CD4-positive, alpha-beta memory T cell (primary cell): ENCODE measurements around the gene SCFD2. TPM values are rescaled to one million over a fixed set of nuclear protein-coding genes. Genes with fewer than 3 reads are reported as not detected.

Experiments
- CTCF ChIA-PET: fragments of 350-600 bp; sonication (Branson Sonifier 250); formaldehyde crosslinking; loops from one replicate; lab custom pipeline; 2021; ENCODE audit warnings: inconsistent platforms; ENCODE audit not compliant: partially characterized antibody; lab: Charles Lee
- POLR2A ChIA-PET: fragments of 350-600 bp; sonication (Branson Sonifier 250); formaldehyde crosslinking; loops from one replicate; lab custom pipeline; 2021; ENCODE audit not compliant: partially characterized antibody; lab: Charles Lee
- DNase-seq, 5 donors: peaks; one replicate each; pipeline versions ENCODE4 v3.0.0 to v3.0.0-alpha.2; 2020 to 2022; ENCODE audit warnings: mixed read lengths in 1 of 5
- H3K27ac ChIP-seq: one replicate; pipeline ENCODE4 v1.7.0; 2013; ENCODE audit warnings: low read depth, low read length
- H3K27me3 ChIP-seq: 2 replicates; pipeline ENCODE4 v1.7.0; 2013; ENCODE audit warnings: mild to moderate bottlenecking, low read length, moderate library complexity; ENCODE audit not compliant: insufficient read depth
- H3K36me3 ChIP-seq: 2 replicates; pipeline ENCODE4 v1.7.0; 2013; ENCODE audit warnings: mild to moderate bottlenecking, low read length, moderate library complexity; ENCODE audit not compliant: insufficient read depth
- H3K4me1 ChIP-seq: 2 replicates; pipeline ENCODE4 v1.7.0; 2013; ENCODE audit warnings: mild to moderate bottlenecking, low read length, moderate library complexity; ENCODE audit not compliant: insufficient read depth
- H3K4me3 ChIP-seq, 2 donors: one replicate each; pipeline ENCODE4 v1.7.0; 2013; ENCODE audit warnings: low read length in 2 of 2, mild to moderate bottlenecking in 1 of 2
- H3K9me3 ChIP-seq, 2 donors: one replicate each; pipeline ENCODE4 v1.7.0; 2013; ENCODE audit warnings: low read length in 2 of 2, control low read depth in 1 of 2; ENCODE audit not compliant: control insufficient read depth in 1 of 2
- H3K27ac Mint-ChIP-seq, 7 donors: one replicate each; pipeline ENCODE4 v1.8.0; 2020 to 2021; ENCODE audit warnings: mixed read lengths in 7 of 7, mild to moderate bottlenecking in 6 of 7, inconsistent platforms in 3 of 7, moderate library complexity in 3 of 7
- H3K27me3 Mint-ChIP-seq, 2 donors: one replicate each; pipeline ENCODE4 v1.8.0; 2020 to 2021; ENCODE audit warnings: mixed read lengths in 2 of 2
- H3K36me3 Mint-ChIP-seq, 2 donors: one replicate each; pipeline ENCODE4 v1.8.0; 2020 to 2021; ENCODE audit warnings: mixed read lengths in 2 of 2, inconsistent platforms in 1 of 2, mild to moderate bottlenecking in 1 of 2
- H3K4me1 Mint-ChIP-seq, 4 donors: one replicate each; pipeline ENCODE4 v1.8.0; 2020 to 2021; ENCODE audit warnings: mixed read lengths in 4 of 4, mild to moderate bottlenecking in 1 of 4
- H3K4me3 Mint-ChIP-seq, 8 donors: one replicate each; pipeline ENCODE4 v1.8.0; 2020 to 2021; ENCODE audit warnings: mixed read lengths in 8 of 8, mild to moderate bottlenecking in 7 of 8, moderate library complexity in 6 of 8, inconsistent platforms in 3 of 8
- H3K9me3 Mint-ChIP-seq, 8 donors: one replicate each; pipeline ENCODE4 v1.8.0; 2020 to 2021; ENCODE audit warnings: mixed read lengths in 8 of 8, mild to moderate bottlenecking in 5 of 8, inconsistent platforms in 3 of 8, moderate library complexity in 1 of 8
- intact Hi-C: fragments of 100-400 bp; cut with micrococcal nuclease; formaldehyde crosslinking; loops from one replicate; pipeline ENCODE4 v1.15.1; 2023
- polyA plus RNA-seq, 2 donors: library from polyadenylated mRNA; unstranded; fragments of 300-500 nt; fragmentation: Illumina TruSeq; gene quantifications; one replicate each; pipeline ENCODE4 v1.2.3, GENCODE V29; 2021
- total RNA-seq, 2 experiments: library from RNA; stranded (reverse); gene quantifications; one replicate each; pipeline ENCODE4 v1.2.3, GENCODE V29; 2021

Gene SCFD2
- total and polyA plus RNA-seq, 4 experiments from 2014 or later = 12.4 to 21.2 (median 13.5) TPM

GRCh38 chr4:53067125-53067802 lies 298.6 kb downstream of the SCFD2 start:
- H3K4me1 ChIP-seq = no peaks in the 10 kb centered on the region
- no peaks in the 10 kb centered on the region for H3K36me3 ChIP-seq
- ChIA-PET CTCF (no interaction called here), POLR2A (no interaction called here)
- no peak overlapping the region for H3K27ac ChIP-seq
- intact Hi-C loops = no loop called here
- peaks cover 0 to 3% (median 0%) of the 10 kb centered on the region in 4 donors for H3K4me1 Mint-ChIP-seq
- no peak overlapping the region for H3K4me3 Mint-ChIP-seq
- no peaks in the 10 kb centered on the region for H3K27me3 ChIP-seq
- peaks cover 0 to 13% (median 7%) of the 10 kb centered on the region in 8 donors for H3K9me3 Mint-ChIP-seq
- no peaks in the 10 kb centered on the region for H3K9me3 ChIP-seq
- peak overlapping the region in 1 of 7 donors; percentile 59 for H3K27ac Mint-ChIP-seq
- H3K36me3 Mint-ChIP-seq = peaks cover 16 to 20% of the 10 kb centered on the region in 2 donors
- no peak for DNase-seq
- no peaks in the 10 kb centered on the region for H3K27me3 Mint-ChIP-seq
- H3K4me3 ChIP-seq = no peak overlapping the region

- CTCF ChIA-PET = no interaction called here
- no peak overlapping the region for H3K27ac ChIP-seq
- no peak overlapping the region for H3K4me3 ChIP-seq
- POLR2A ChIA-PET = no interaction called here
- H3K9me3 Mint-ChIP-seq = peaks cover 0 to 13% (median 7%) of the 10 kb centered on the region in 8 donors
- no peaks in the 10 kb centered on the region for H3K27me3 ChIP-seq
- no peak for DNase-seq
- peaks cover 13 to 18% of the 10 kb centered on the region in 2 donors for H3K36me3 Mint-ChIP-seq
- peaks cover 0 to 3% (median 0%) of the 10 kb centered on the region in 4 donors for H3K4me1 Mint-ChIP-seq
- no peaks in the 10 kb centered on the region for H3K4me1 ChIP-seq
- no peak overlapping the region for H3K27ac Mint-ChIP-seq
- intact Hi-C loops = no loop called here
- H3K9me3 ChIP-seq = no peaks in the 10 kb centered on the region
- H3K27me3 Mint-ChIP-seq = no peaks in the 10 kb centered on the region
- H3K36me3 ChIP-seq = no peaks in the 10 kb centered on the region
- no peak overlapping the region for H3K4me3 Mint-ChIP-seq
These were observed 299.7 kb downstream of the SCFD2 start for GRCh38 chr4:53066155-53066554.

- Mint-ChIP-seq H3K9me3 (peaks cover 0 to 11% (median 6%) of the 10 kb centered on the region in 8 donors), H3K4me1 (peaks cover 0 to 3% (median 0%) of the 10 kb centered on the region in 4 donors), H3K27ac (no peak overlapping the region), H3K27me3 (no peaks in the 10 kb centered on the region), H3K36me3 (peaks cover 9 to 12% of the 10 kb centered on the region in 2 donors), H3K4me3 (no peak overlapping the region)
- no peaks in the 10 kb centered on the region for H3K4me1 ChIP-seq
- no peaks in the 10 kb centered on the region for H3K27me3 ChIP-seq
- H3K27ac ChIP-seq = no peak overlapping the region
- no peaks in the 10 kb centered on the region for H3K36me3 ChIP-seq
- ChIA-PET CTCF (no interaction called here), POLR2A (no interaction called here)
- intact Hi-C loops = no loop called here
- no peak overlapping the region for H3K4me3 ChIP-seq
- no peak for DNase-seq
- H3K9me3 ChIP-seq = no peaks in the 10 kb centered on the region
These were observed 301.3 kb downstream of the SCFD2 start for GRCh38 chr4:53064609-53065008.

- intact Hi-C loops = no loop called here
- no peak overlapping the region for H3K4me3 ChIP-seq
- ChIA-PET POLR2A (no interaction called here), CTCF (no interaction called here)
- H3K27me3 ChIP-seq = no peaks in the 10 kb centered on the region
- Mint-ChIP-seq H3K4me3 (no peak overlapping the region), H3K27ac (no peak overlapping the region), H3K36me3 (peaks cover 0 to 3% of the 10 kb centered on the region in 2 donors), H3K4me1 (no peaks in the 10 kb centered on the region), H3K27me3 (no peaks in the 10 kb centered on the region), H3K9me3 (peaks cover 0 to 3% (median under 1%) of the 10 kb centered on the region in 8 donors)
- no peaks in the 10 kb centered on the region for H3K4me1 ChIP-seq
- no peak for DNase-seq
- H3K36me3 ChIP-seq = no peaks in the 10 kb centered on the region
- H3K9me3 ChIP-seq = no peaks in the 10 kb centered on the region
- H3K27ac ChIP-seq = no peak overlapping the region
These were observed 304.6 kb downstream of the SCFD2 start for GRCh38 chr4:53061091-53061850.

- no peak for DNase-seq
- no peaks in the 10 kb centered on the region for H3K9me3 ChIP-seq
- H3K4me1 Mint-ChIP-seq = no peaks in the 10 kb centered on the region
- H3K4me1 ChIP-seq = no peaks in the 10 kb centered on the region
- H3K36me3 Mint-ChIP-seq = peaks cover 0 to 3% of the 10 kb centered on the region in 2 donors
- H3K9me3 Mint-ChIP-seq = peaks cover 0 to 3% (median under 1%) of the 10 kb centered on the region in 8 donors
- H3K27me3 ChIP-seq = no peaks in the 10 kb centered on the region
- H3K4me3 Mint-ChIP-seq = no peak overlapping the region
- ChIA-PET CTCF (no interaction called here), POLR2A (no interaction called here)
- H3K36me3 ChIP-seq = no peaks in the 10 kb centered on the region
- H3K27ac ChIP-seq = no peak overlapping the region
- intact Hi-C loops = no loop called here
- no peak overlapping the region for H3K27ac Mint-ChIP-seq
- H3K27me3 Mint-ChIP-seq = no peaks in the 10 kb centered on the region
- H3K4me3 ChIP-seq = no peak overlapping the region
These were observed 305.6 kb downstream of the SCFD2 start for GRCh38 chr4:53060278-53060677.

- H3K36me3 ChIP-seq = no peaks in the 10 kb centered on the region
- no peaks in the 10 kb centered on the region for H3K27me3 ChIP-seq
- CTCF ChIA-PET = no interaction called here
- no peaks in the 10 kb centered on the region for H3K9me3 ChIP-seq
- no peak overlapping the region for H3K4me3 ChIP-seq
- POLR2A ChIA-PET = no interaction called here
- no peaks in the 10 kb centered on the region for H3K4me1 Mint-ChIP-seq
- peaks cover 0 to 3% (median under 1%) of the 10 kb centered on the region in 8 donors for H3K9me3 Mint-ChIP-seq
- intact Hi-C loops = no loop called here
- DNase-seq = no peak
- peaks cover 0 to 3% of the 10 kb centered on the region in 2 donors for H3K36me3 Mint-ChIP-seq
- H3K27me3 Mint-ChIP-seq = no peaks in the 10 kb centered on the region
- no peaks in the 10 kb centered on the region for H3K4me1 ChIP-seq
- H3K27ac ChIP-seq = no peak overlapping the region
- no peak overlapping the region for H3K4me3 Mint-ChIP-seq
- no peak overlapping the region for H3K27ac Mint-ChIP-seq
These were observed 306.0 kb downstream of the SCFD2 start for GRCh38 chr4:53059871-53060270.

- no peaks in the 10 kb centered on the region for H3K36me3 ChIP-seq
- intact Hi-C loops = no loop called here
- H3K27ac Mint-ChIP-seq = no peak overlapping the region
- DNase-seq = no peak
- no peak overlapping the region for H3K4me3 Mint-ChIP-seq
- H3K4me3 ChIP-seq = no peak overlapping the region
- ChIA-PET CTCF (no interaction called here), POLR2A (no interaction called here)
- no peaks in the 10 kb centered on the region for H3K4me1 Mint-ChIP-seq
- no peaks in the 10 kb centered on the region for H3K4me1 ChIP-seq
- no peaks in the 10 kb centered on the region for H3K9me3 ChIP-seq
- H3K27me3 Mint-ChIP-seq = no peaks in the 10 kb centered on the region
- no peak overlapping the region for H3K27ac ChIP-seq
- peaks cover 0 to 3% (median under 1%) of the 10 kb centered on the region in 8 donors for H3K9me3 Mint-ChIP-seq
- H3K36me3 Mint-ChIP-seq = peaks cover 0 to 3% of the 10 kb centered on the region in 2 donors
- H3K27me3 ChIP-seq = no peaks in the 10 kb centered on the region
These were observed 306.6 kb downstream of the SCFD2 start for GRCh38 chr4:53059256-53059655.
